Measurements from ENCODE around the gene DPF1.

- TF ChIP-seq EZH2 (IDR thresholded peaks at IDR 0.05) (no peak), POLR2AphosphoS5 (IDR thresholded peaks at IDR 0.05; ENCODE audit: borderline replicate concordance, low read depth, low read length) (no peak)
These were observed 21.5 kb downstream of the DPF1 start for GRCh38 chr19:38202504-38202903.

All from SK-N-MC (cell line).